ENCODE results near the gene CACNA1E.

Gene CACNA1E

DNA sequence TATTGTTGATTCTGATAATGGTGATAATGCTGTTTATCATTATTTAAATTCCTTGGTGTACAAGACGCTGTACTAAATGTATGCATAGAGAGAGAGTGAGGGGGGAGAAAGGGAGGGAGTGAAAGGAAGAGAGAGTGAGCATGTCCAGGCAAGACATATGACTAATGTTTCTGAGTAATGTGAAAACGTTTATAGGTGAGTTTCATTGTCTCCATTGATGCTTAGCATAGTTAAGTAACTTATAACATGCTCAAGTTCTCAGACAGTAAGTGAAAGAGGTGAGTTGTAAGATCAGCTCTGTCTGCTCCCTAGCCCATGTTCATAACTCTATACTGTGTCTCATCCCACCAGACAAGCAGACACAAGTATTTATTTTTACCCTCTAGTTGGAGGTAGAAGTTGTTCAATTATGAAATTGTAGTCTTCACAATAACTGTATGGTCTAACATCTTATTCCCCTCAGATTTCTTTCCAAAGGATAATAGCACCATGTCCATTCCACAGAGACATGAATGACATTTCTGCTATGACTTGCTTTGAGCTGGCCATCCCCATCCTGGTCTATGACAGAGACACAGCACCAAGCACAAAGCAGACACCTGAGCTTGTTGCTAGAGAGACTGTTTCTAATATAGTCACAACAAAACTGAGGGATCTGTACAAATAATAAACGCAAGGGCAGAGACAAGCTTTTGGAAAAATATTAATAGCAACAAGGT is 285.1 kb downstream of the CACNA1E start:
- DNase-seq (ENCODE audit: low spot score): no peak

DNA sequence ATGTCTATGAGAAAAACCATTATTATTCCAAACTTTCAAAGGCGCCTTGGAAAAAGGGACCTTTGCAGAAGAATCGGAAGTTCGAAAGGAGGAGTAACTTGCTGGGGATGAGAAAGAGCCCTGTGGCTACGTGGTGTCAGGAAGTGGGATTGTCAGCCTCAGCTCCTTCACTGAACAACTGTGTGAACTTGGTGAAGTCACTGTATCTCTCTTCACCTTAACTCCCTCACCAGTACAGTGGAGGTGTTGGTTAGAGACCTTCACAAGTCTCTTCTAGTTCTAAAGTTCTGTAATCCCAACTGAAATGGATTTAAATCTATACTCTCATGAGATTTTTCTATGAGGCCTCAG is 285.6 kb downstream of the CACNA1E start:
- no peak for DNase-seq (ENCODE audit: low spot score)

- no peak for DNase-seq (ENCODE audit: low spot score)
Observed at GRCh38 chr1:181769846-181770245, 286.5 kb downstream of the CACNA1E start.

DNA sequence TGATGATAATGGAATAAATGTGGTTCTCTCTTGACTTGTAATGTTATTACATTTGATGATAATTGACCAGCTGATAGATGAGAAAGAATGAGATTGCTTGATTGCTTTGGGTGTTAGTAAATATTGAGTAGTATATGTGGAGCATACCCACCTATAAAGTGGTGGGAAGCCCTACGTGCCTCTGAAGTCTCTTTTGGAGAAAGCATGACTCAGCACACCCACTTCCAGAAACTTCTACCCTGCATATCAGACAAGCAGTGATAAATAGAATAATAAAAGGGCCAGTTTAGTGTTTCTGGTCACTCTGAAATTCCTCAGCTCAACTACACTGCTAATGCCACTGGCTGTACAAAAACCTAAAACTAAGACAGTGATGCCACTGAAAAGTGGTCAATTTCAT is 289.4 kb downstream of the CACNA1E start:
- no peak for DNase-seq (ENCODE audit: low spot score)

- DNase-seq (ENCODE audit: low spot score): no peak
Observed at GRCh38 chr1:181776044-181776443, 292.7 kb downstream of the CACNA1E start.

GRCh38 chr1:181777286-181777685 is 294.0 kb downstream of the CACNA1E start:
- no peak for DNase-seq (ENCODE audit: low spot score)

DNA sequence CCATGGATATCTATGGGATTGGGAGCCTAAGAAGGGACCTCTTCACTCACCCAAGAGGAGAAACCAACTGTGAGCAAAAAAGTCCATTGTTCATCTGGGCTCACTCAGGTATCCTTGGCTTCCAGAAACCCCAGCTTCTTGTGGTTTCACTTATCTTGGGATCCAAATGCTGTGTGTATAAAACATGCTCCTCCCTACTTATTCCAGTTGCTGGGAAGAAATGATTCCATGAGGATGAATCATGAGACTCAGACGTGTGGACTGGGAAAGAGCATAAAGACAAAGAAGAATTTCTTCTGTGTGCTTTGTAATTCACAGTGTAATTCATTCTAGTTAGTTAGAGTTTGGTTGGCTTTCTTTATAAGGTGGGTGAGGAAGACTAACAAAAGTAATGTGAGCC is 294.5 kb downstream of the CACNA1E start:
- no peak for DNase-seq (ENCODE audit: low spot score)

GRCh38 chr1:181778640-181779260 is 295.4 kb downstream of the CACNA1E start:
- DNase-seq (ENCODE audit: low spot score): no peak

DNA sequence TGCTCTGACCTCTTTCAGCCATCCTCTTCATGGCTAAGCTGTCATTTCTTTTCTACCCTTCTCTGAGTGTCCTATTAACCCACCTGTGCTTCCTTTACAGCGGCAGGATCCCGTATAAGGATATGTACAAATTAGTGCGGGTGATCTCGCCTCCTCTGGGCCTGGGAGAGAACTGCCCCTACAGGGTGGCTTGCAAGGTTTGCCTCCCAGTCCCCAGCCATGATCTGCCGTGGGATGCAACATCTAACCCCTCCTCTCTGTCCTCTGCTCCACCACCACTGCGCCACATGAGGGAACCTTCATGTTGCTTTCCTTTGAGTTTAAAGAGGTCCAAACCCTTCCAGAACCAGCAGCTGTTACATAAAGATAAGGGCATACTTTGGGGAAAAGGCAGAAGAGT is 296.0 kb downstream of the CACNA1E start:
- no peak for DNase-seq (ENCODE audit: low spot score)

GRCh38 chr1:181783208-181783607 is 299.9 kb downstream of the CACNA1E start:
- no peak for DNase-seq (ENCODE audit: low spot score)

DNA sequence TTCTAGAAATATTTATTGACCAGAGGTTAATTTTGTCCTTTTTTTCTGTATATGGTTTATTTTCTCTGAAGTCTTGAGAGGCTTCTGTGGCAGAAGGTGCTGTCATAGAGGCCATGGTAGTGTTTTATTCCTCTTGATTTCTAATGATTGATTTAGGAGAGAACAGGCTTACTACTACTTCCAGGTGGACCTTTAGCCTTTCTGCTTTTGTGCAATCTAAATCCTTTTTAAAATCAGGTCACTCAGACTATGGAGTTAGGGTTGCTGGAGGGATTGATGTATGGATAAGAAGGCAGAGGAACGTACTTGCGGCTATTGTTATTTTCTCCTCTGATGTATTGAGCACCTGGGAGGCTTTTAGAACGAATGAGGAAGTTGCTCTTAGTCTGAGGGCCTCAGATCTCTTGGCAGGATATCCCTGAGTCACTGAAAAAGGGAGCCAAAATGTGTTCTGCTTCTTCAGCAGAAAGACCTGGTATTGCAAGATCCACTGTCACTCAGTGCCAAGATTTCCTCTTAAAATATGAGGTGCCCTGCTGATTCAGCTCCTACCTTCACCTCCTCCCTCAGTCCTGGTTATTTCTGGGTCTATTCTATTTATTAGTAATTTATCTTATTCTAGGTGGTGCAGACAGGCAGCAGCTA is 300.8 kb downstream of the CACNA1E start:
- no peak for DNase-seq (ENCODE audit: low spot score)

DNA sequence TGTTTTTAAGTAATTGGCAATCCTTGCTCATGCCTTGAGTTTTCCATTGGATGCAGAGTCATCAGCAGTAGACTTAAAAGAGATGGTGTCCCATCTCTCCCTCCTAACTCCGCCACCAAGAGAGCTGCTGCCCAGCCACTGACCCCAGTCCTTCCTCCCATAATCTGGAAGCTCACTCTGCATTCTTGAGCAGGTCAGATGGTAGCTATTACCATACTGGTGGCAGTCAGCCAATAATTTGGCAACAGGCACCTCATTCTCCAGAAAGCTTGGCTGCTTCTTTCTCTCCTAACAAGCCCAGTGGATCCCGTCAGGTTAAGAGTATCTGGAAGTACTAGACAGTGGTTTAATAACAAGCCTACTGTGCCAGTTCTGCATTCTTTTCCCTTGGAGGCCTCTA is 306.1 kb downstream of the CACNA1E start:
- no peak for DNase-seq (ENCODE audit: low spot score)

GRCh38 chr1:181791721-181792120 is 308.4 kb downstream of the CACNA1E start:
- no peak for DNase-seq (ENCODE audit: low spot score)

- no peak for DNase-seq (ENCODE audit: low spot score)
Observed at GRCh38 chr1:181793831-181794230, 310.5 kb downstream of the CACNA1E start.

GRCh38 chr1:181794332-181794731 is 311.0 kb downstream of the CACNA1E start:
- DNase-seq (ENCODE audit: low spot score): no peak

- DNase-seq (ENCODE audit: low spot score): no peak
Observed at GRCh38 chr1:181798191-181798926, 315.0 kb downstream of the CACNA1E start.

DNA sequence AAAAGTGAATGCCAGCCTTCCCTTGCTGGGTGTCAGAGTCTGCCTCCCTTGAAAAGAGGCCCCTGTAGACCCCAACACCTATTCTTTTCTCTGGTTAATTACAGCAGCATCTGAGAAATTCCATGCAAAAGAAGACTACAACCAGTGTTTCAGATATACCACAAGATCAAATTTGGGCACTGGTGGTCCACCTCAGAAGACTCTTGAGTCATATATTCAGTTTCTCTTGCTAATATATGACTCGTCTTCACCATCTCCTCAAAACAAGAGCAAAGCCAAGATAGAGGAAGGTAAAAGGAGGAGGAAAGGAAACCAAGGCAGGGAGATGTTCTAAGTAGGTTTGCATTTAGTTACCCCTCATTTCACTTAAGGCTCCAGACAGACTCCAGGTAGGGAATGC is 318.3 kb downstream of the CACNA1E start:
- DNase-seq (ENCODE audit: low spot score): no peak

GRCh38 chr1:181802466-181802865 is 319.1 kb downstream of the CACNA1E start:
- no peak for DNase-seq (ENCODE audit: low spot score)

DNA sequence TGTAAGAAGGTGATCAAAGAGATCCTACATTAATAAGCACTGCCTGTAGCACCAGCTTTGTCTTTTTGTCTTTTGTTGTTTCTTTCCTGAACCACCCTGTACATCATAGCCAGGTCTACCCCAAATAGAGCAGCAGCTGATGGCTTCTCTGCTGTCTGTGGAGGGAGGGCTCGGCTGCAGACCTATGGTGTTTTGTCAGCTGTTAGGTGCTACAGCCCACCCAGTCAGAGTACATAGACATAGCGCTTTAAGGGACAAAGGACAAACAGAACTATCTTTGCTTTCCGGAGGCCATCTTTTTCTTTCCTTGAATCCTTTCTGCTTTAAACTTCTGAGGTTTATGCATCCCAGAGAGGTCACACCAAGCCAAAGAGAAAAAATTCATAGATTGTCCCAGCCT is 320.1 kb downstream of the CACNA1E start:
- DNase-seq (ENCODE audit: low spot score): no peak

DNA sequence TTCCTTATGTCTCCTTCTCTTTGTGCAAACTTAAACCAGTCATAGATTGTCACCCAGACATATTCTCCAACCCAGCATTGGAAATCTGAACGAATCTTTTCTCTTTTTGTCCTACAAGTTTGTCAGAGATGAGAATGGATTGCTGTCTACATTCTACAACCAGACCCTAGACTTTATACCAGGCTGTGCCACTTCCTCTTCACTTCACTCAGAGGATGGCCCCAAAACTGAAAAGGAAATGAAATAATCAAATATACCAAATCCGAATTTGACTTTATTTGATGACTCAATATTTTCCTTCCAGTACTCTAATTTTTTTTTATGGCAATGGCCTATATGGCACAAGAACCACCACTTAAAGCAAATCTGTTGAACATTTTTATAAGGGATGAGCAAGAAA is 321.7 kb downstream of the CACNA1E start:
- no peak for DNase-seq (ENCODE audit: low spot score)

- DNase-seq (ENCODE audit: low spot score): no peak
Observed at GRCh38 chr1:181806746-181807145, 323.4 kb downstream of the CACNA1E start.

GRCh38 chr1:181807251-181807650 is 323.9 kb downstream of the CACNA1E start:
- no peak for DNase-seq (ENCODE audit: low spot score)

GRCh38 chr1:181809991-181810545 is 326.8 kb downstream of the CACNA1E start:
- no peak for DNase-seq (ENCODE audit: low spot score)
